Mucosa of rectum (tissue), 2 donors: ENCODE data around the gene NLGN4X.

Source experiments
- H3K27ac ChIP-seq, 2 donors: one replicate each; pipeline ENCODE4 v1.7.0; 2013; ENCODE audit warnings: inconsistent platforms in 2 of 2, low read depth in 2 of 2, low read length in 2 of 2
- H3K27me3 ChIP-seq, 2 donors: one replicate each; pipeline ENCODE4 v1.7.0; 2013; ENCODE audit warnings: low read length in 2 of 2; ENCODE audit not compliant: control insufficient read depth in 2 of 2, insufficient read depth in 2 of 2
- H3K36me3 ChIP-seq, 2 donors: one replicate each; pipeline ENCODE4 v1.7.0; 2013; ENCODE audit warnings: low read length in 2 of 2; ENCODE audit not compliant: control insufficient read depth in 2 of 2, insufficient read depth in 2 of 2
- H3K4me1 ChIP-seq, 2 donors: one replicate each; pipeline ENCODE4 v1.7.0; 2013; ENCODE audit warnings: low read length in 2 of 2, mild to moderate bottlenecking in 1 of 2; ENCODE audit not compliant: control insufficient read depth in 2 of 2, insufficient read depth in 2 of 2
- H3K4me3 ChIP-seq, 2 donors: one replicate each; pipeline ENCODE4 v1.7.0; 2013; ENCODE audit warnings: low read length in 2 of 2
- H3K9ac ChIP-seq, 2 donors: one replicate each; pipeline ENCODE4 v1.7.0; 2013; ENCODE audit warnings: low read length in 2 of 2, low read depth in 1 of 2, mild to moderate bottlenecking in 1 of 2
- H3K9me3 ChIP-seq, 2 donors: one replicate each; pipeline ENCODE4 v1.7.0; 2013; ENCODE audit warnings: low read length in 2 of 2; ENCODE audit not compliant: control insufficient read depth in 2 of 2
- donor health status: healthy.
- donor health status: Normal muscosa, but diverticular disease.

Gene NLGN4X

DNA sequence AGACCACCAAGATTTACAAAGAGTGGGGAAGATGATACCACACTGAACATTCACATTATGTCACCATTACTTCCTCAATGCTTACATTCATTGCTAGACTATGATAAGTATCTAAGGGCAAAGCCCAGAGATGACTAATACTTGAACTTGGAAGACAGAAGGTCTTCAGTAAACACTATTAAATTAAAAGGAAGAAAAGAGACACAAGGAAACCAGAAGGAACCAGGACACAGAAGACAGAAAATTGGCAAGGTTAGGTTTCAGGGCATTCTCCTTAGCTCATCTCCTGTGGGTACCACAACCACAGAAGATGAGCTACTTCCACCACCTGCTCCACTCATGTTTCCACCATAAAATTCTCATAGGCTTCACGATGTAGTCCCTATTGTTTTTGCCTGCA lies 64.9 kb downstream of the NLGN4X start:
- no peak overlapping the region for H3K27ac ChIP-seq
- H3K4me1 ChIP-seq = no peaks in the 10 kb centered on the region
- no peaks in the 10 kb centered on the region for H3K9me3 ChIP-seq
- H3K4me3 ChIP-seq = no peak overlapping the region
- H3K36me3 ChIP-seq = no peaks in the 10 kb centered on the region
- H3K9ac ChIP-seq = no peak overlapping the region
- H3K27me3 ChIP-seq = no peaks in the 10 kb centered on the region

DNA sequence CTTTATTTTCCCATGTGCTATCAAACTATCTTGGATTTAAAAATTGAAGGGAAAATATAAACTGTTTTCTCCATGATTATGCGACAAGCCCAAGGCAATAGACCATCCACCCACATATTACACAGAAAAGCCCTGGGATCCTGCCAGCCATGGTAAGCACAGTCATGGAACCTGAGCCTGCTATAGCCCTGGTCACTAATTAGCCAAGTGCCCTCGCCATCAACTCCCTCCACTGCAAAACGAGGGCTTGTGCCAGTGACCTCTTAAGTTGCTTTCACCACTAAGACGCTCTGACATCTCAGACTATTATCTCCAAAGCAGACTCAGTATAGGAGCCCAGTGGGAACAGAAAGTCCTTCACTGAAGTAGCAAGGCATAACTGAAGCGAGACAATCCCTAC lies 69.2 kb downstream of the NLGN4X start:
- Histone ChIP-seq H3K27me3 (no peaks in the 10 kb centered on the region), H3K9me3 (no peaks in the 10 kb centered on the region), H3K36me3 (no peaks in the 10 kb centered on the region), H3K27ac (no peak overlapping the region), H3K4me3 (no peak overlapping the region), H3K4me1 (no peaks in the 10 kb centered on the region), H3K9ac (no peak overlapping the region)

DNA sequence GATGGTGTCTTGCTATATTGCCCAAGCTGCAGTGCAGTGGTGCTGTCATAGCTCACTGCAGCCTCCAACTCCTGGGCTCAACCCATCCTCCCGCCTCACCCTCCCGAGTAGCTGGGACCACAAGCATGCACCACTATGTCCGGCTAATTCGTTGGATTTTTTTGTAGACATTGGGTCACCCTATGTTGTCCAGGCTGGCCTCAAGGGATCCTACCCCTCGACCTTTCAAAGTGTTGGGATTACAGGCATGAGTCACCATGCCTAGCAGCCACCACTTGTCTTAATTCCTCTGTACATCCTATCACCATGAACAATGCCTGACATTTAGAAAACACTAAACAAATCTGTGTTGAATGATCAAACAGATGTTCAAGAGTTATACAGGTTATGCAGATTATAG lies 76.7 kb downstream of the NLGN4X start:
- H3K9ac ChIP-seq = no peak overlapping the region
- H3K9me3 ChIP-seq = no peaks in the 10 kb centered on the region
- no peaks in the 10 kb centered on the region for H3K27me3 ChIP-seq
- H3K4me3 ChIP-seq = no peak overlapping the region
- no peaks in the 10 kb centered on the region for H3K4me1 ChIP-seq
- no peaks in the 10 kb centered on the region for H3K36me3 ChIP-seq
- H3K27ac ChIP-seq = no peak overlapping the region

DNA sequence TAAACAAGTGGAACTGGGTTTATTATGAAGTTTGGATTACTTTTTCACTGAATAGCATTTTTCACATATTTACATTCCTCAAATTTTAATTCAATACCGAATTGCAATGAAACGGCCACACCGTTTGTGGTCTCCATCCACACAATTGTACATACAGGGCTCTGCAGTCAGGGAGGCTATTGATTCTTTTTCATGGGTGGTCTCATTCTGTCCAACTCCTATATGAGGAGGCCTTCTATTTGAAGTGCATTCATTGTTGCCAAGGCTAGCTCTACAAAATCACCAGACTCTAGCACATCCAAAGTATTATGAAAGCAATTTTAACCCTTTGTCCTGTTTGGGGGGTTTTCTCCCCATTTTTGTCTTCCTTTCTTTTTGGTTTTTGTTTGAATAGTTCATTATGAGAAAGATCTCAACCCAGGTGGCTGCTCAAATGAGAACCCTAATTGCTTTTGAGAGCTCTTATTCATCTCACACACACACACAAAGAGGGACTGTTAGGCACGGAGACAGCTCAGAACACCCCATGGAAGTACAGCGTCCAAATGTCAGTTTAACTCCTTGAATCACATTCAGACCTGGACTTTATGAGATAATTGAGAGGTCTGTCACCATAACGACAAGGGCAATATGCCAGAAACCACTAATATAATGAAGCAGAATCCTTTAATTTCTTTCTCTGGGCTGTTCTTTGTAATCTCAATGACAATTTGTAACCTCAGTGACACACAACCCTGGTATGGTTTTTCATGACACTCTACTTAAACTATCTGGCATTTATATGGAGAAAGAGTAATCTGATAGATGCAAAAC lies 79.4 kb downstream of the NLGN4X start:
- Histone ChIP-seq H3K9me3 (no peaks in the 10 kb centered on the region), H3K36me3 (no peaks in the 10 kb centered on the region), H3K4me3 (no peak overlapping the region), H3K9ac (no peak overlapping the region), H3K27ac (no peak overlapping the region), H3K4me1 (no peaks in the 10 kb centered on the region), H3K27me3 (no peaks in the 10 kb centered on the region)

DNA sequence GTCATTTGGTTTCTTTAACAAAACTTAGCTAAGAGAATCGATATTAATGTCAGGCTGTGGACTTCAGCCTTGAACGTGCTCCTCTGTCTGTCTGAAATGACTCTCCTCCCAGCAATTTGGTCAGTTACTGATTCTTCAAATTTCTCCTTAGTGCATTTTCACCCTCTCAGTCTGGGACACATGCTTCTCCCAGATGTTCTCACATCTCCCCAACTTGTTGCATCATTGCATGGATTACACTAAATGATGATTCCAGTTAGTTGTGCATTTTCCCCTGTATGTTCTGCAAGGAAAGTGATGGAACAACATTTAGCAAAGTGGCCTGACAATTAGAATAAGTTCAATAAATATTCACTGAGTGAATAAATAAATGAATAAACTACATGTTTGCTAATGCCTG lies 94.4 kb downstream of the NLGN4X start:
- no peaks in the 10 kb centered on the region for H3K27me3 ChIP-seq
- H3K4me3 ChIP-seq = no peak overlapping the region
- no peaks in the 10 kb centered on the region for H3K4me1 ChIP-seq
- no peak overlapping the region for H3K9ac ChIP-seq
- no peaks in the 10 kb centered on the region for H3K36me3 ChIP-seq
- H3K9me3 ChIP-seq = no peaks in the 10 kb centered on the region
- no peak overlapping the region for H3K27ac ChIP-seq

DNA sequence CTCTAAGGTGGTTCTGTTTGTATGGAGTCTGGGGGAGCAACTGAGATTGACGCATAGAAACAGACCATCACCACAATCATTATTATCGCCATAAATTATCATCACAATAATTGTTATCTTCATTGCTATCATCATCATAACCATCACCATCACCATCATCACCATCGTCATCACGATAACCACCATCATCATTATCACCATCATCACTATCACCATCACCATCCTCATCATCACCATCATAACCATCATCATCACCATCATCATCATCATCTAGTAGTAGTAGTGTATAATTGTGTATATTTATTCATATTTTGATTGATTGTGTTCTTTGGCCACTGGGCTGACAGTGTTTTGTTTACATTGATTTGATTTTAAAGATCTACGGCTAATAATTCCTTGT lies 95.7 kb downstream of the NLGN4X start:
- Histone ChIP-seq H3K9me3 (no peaks in the 10 kb centered on the region), H3K4me1 (no peaks in the 10 kb centered on the region), H3K27me3 (no peaks in the 10 kb centered on the region), H3K9ac (no peak overlapping the region), H3K27ac (no peak overlapping the region), H3K4me3 (no peak overlapping the region), H3K36me3 (no peaks in the 10 kb centered on the region)

DNA sequence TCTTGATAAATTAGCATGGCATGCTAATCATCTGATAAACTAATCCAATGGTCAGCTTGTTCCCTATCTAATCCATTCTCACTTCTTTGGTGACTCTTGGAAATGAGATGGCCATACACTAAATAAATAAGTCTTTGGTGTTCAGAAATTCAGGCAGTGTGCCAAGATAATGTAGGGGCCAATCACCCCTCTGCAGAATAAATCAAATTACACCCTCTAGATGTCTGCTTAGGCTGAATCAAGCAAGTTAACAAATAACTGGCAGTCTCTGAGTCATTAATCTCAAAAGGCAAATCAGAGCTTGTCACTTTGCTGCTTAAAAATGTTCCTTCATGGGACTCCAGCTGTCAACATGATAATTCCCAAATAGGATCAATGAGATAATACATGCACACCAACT lies 97.4 kb downstream of the NLGN4X start:
- no peaks in the 10 kb centered on the region for H3K27me3 ChIP-seq

DNA sequence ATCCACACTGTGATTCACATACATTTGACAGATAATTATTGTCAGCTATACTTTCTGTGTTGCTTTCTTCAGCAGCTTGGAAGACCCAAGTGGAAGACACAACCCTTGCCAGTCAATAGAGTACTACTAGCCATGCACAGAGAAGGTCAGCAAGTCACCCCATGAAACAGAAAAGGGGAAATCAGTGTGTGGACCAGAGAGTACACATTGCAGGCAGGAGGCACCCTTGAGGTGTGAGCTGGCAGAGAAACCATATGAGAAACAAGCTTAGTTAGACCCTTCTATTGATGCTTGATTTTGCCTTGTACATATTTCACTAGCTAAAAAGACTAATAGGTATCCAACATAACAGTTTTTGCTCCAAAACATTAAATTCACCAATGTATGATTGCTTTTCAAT lies 99.5 kb downstream of the NLGN4X start:
- no peak overlapping the region for H3K4me3 ChIP-seq
- H3K9me3 ChIP-seq = no peaks in the 10 kb centered on the region
- no peak overlapping the region for H3K27ac ChIP-seq
- no peak overlapping the region for H3K9ac ChIP-seq
- H3K4me1 ChIP-seq = no peaks in the 10 kb centered on the region
- H3K36me3 ChIP-seq = no peaks in the 10 kb centered on the region
- no peaks in the 10 kb centered on the region for H3K27me3 ChIP-seq

More for the DNA sequence above, 97.4 kb downstream of the NLGN4X start:
- no peak overlapping the region for H3K4me3 ChIP-seq
- no peaks in the 10 kb centered on the region for H3K4me1 ChIP-seq
- no peak overlapping the region for H3K27ac ChIP-seq
- H3K36me3 ChIP-seq = no peaks in the 10 kb centered on the region
- H3K9ac ChIP-seq = no peak overlapping the region
- H3K9me3 ChIP-seq = no peaks in the 10 kb centered on the region

DNA sequence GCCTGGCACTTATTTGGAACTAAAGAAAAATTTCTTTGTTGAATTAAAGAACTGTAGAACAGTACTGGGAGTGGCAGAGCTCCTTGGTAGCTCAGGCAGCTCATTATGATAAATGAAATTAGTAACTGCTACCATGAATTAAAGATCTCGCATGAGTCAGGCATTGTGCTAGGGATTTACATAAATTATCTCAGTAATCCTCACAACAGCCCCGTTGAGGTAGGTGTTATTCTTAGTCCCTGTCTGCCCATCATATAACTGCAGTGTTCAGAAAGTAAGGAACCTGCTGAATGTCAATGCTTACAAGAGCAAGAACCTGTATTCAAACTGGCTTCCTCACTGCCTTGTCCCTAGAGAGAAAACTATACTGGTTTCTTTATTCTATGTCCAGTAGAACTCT lies 108.3 kb downstream of the NLGN4X start:
- Histone ChIP-seq H3K9me3 (no peaks in the 10 kb centered on the region), H3K4me1 (no peaks in the 10 kb centered on the region), H3K9ac (no peak overlapping the region), H3K4me3 (no peak overlapping the region), H3K27ac (no peak overlapping the region), H3K27me3 (no peaks in the 10 kb centered on the region), H3K36me3 (no peaks in the 10 kb centered on the region)

DNA sequence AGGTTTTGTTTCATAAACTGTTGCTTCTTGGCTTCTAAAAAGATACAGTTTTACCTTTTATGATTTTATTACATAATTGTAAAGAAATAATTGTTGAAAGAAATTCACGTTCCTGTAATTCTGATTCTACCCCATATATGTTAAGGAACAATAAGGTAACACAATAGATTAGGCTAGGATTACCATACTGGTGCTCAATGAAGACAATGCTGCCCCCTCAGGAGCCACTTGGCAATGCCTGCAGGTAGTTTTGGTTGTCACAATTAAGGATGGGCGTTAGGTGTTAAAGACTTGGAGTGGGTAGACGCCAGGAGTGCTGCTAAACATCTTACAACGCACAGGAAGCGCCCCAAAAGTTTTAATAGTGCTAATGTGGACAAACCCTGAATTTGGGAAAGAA lies 133.2 kb downstream of the NLGN4X start:
- no peak overlapping the region for H3K4me3 ChIP-seq
- H3K4me1 ChIP-seq = no peaks in the 10 kb centered on the region
- no peaks in the 10 kb centered on the region for H3K36me3 ChIP-seq
- no peak overlapping the region for H3K9ac ChIP-seq
- no peak overlapping the region for H3K27ac ChIP-seq
- H3K9me3 ChIP-seq = no peaks in the 10 kb centered on the region
- no peaks in the 10 kb centered on the region for H3K27me3 ChIP-seq
